Stimulated activated naive CD4-positive, alpha-beta T cell (primary cell): ENCODE measurements around the gene OR4P4.

ENCODE experiments used
- DNase-seq, 6 experiments: peaks; one replicate each; lab custom pipeline; 2025; lab: John Stamatoyannopoulos, UW

Gene OR4P4

GRCh38 chr11:55634813-55635212 is at the start of gene OR4P4:
Gene OR4P4 (plus strand): TSS chr11:55635113.
- DNase-seq: no peak

GRCh38 chr11:55607545-55607944 is 27.4 kb upstream of the OR4P4 start, which contains the start of gene OR4C11:
Gene OR4C11 (minus strand): TSS chr11:55607645. CDS start chr11:55604373, 3,272 bp downstream.
- DNase-seq: no peak

GRCh38 chr11:55624531-55624930 is 10.4 kb upstream of the OR4P4 start:
- DNase-seq: no peak

GRCh38 chr11:55648027-55648426 is 13.1 kb downstream of the OR4P4 start, which contains the start of gene OR4S2:
Gene OR4S2 (plus strand): TSS chr11:55648327. CDS start chr11:55650904, 2,577 bp downstream.
- DNase-seq: no peak

- DNase-seq: no peak
Measured at GRCh38 chr11:55652560-55652959, 17.6 kb downstream of the OR4P4 start.

- DNase-seq: no peak
Measured at GRCh38 chr11:55655096-55655495, 20.2 kb downstream of the OR4P4 start.

GRCh38 chr11:55658031-55658573 is 23.2 kb downstream of the OR4P4 start:
- DNase-seq: no peak

- DNase-seq: no peak
Measured at GRCh38 chr11:55658608-55659007, 23.7 kb downstream of the OR4P4 start.

GRCh38 chr11:55661901-55662300 is 27.0 kb downstream of the OR4P4 start, which contains the start of gene OR4C6:
Gene OR4C6 (plus strand): TSS chr11:55662201. CDS start chr11:55665167, 2,966 bp downstream.
- DNase-seq: no peak

- DNase-seq: no peak
Measured at GRCh38 chr11:55669376-55669775, 34.5 kb downstream of the OR4P4 start.

GRCh38 chr11:55673860-55674259 is 38.9 kb downstream of the OR4P4 start:
- DNase-seq: no peak
